WTC11 (cell line): ENCODE data around the gene SLC8A1. TPM values are rescaled to one million over a fixed set of nuclear protein-coding genes. Genes with fewer than 3 reads are reported as not detected.

ENCODE experiments used
- ATAC-seq: fragments of 200-7000 bp; cut with Tn5 transposase; 2 replicates; pipeline ENCODE4 v1.10.0; 2021; ENCODE audit warnings: mild to moderate bottlenecking, moderate library complexity
- CTCF ChIA-PET: fragments of 300-600 bp; sonication (Branson Sonifier 250); formaldehyde crosslinking; loops from one replicate; lab custom pipeline; 2021; ENCODE audit warnings: antibody characterized with exemption; lab: Charles Lee
- POLR2A ChIA-PET: fragments of 350-600 bp; sonication (Branson Sonifier 250); formaldehyde crosslinking; loops from one replicate; lab custom pipeline; 2021; ENCODE audit warnings: antibody characterized with exemption; lab: Charles Lee
- DNase-seq: peaks from one replicate; pipeline ENCODE4 v3.0.0; 2021; ENCODE audit warnings: low spot score
- H3K27ac Mint-ChIP-seq: 2 replicates; pipeline ENCODE4 v1.8.0; 2021; ENCODE audit warnings: mixed read lengths
- H3K27me3 Mint-ChIP-seq: 2 replicates; pipeline ENCODE4 v1.8.0; 2021; ENCODE audit warnings: low read depth, mild to moderate bottlenecking, moderate library complexity, mixed read lengths
- H3K36me3 Mint-ChIP-seq: 2 replicates; pipeline ENCODE4 v1.8.0; 2021; ENCODE audit warnings: mixed read lengths
- H3K4me1 Mint-ChIP-seq: 2 replicates; pipeline ENCODE4 v1.8.0; 2022; ENCODE audit warnings: mixed read lengths
- H3K4me3 Mint-ChIP-seq: 2 replicates; pipeline ENCODE4 v1.8.0; 2021; ENCODE audit warnings: mild to moderate bottlenecking, moderate library complexity, mixed read lengths
- H3K9me3 Mint-ChIP-seq: 2 replicates; pipeline ENCODE4 v1.8.0; 2021; ENCODE audit warnings: mixed read lengths
- AFF4 ChIP-seq: sonication (generic); formaldehyde crosslinking; IDR thresholded peaks from 2 replicates; pipeline ENCODE4 v1.8.1; 2023; ENCODE audit warnings: mild to moderate bottlenecking, missing genetic modification reagents, borderline replicate concordance
- ARID4B ChIP-seq: sonication (generic); formaldehyde crosslinking; IDR thresholded peaks from 2 replicates; pipeline ENCODE4 v1.8.0; 2023; ENCODE audit warnings: missing genetic modification reagents, mild to moderate bottlenecking, borderline replicate concordance
- ATF6 ChIP-seq: sonication (generic); formaldehyde crosslinking; IDR thresholded peaks from 2 replicates; pipeline ENCODE4 v1.8.1; 2023; ENCODE audit warnings: mild to moderate bottlenecking, missing genetic modification reagents
- CTCF ChIP-seq: fragments of 200-600 bp; IDR thresholded peaks from 2 replicates; pipeline ENCODE4 v1.8.0; 2022; ENCODE audit warnings: antibody characterized with exemption
- E2F4 ChIP-seq: sonication (generic); formaldehyde crosslinking; IDR thresholded peaks from 2 replicates; pipeline ENCODE4 v1.8.1; 2022; ENCODE audit warnings: low read depth, mild to moderate bottlenecking, moderate library complexity, missing genetic modification reagents, borderline replicate concordance
- GABPB1 ChIP-seq: sonication (generic); formaldehyde crosslinking; IDR thresholded peaks from 2 replicates; pipeline ENCODE4 v1.8.1; 2023; ENCODE audit warnings: mild to moderate bottlenecking, missing genetic modification reagents
- SP1 ChIP-seq: sonication (generic); formaldehyde crosslinking; conservative IDR thresholded peaks from 2 replicates; pipeline ENCODE4 v1.8.1; 2022; ENCODE audit warnings: missing genetic modification reagents
- USF1 ChIP-seq: sonication (generic); formaldehyde crosslinking; IDR thresholded peaks from 2 replicates; pipeline ENCODE4 v1.8.0; 2022; ENCODE audit warnings: mild to moderate bottlenecking, missing genetic modification reagents
- ZNF219 ChIP-seq: sonication (generic); formaldehyde crosslinking; IDR thresholded peaks from 2 replicates; pipeline ENCODE4 v1.8.0; 2023; ENCODE audit warnings: missing genetic modification reagents, mild to moderate bottlenecking, borderline replicate concordance
- ZNF317 ChIP-seq: sonication (generic); formaldehyde crosslinking; IDR thresholded peaks from 2 replicates; pipeline ENCODE4 v1.8.1; 2023; ENCODE audit warnings: low read depth, mild to moderate bottlenecking, moderate library complexity, missing genetic modification reagents, borderline replicate concordance
- total RNA-seq: library from RNA; stranded (reverse); gene quantifications from 3 replicates; pipeline ENCODE4 v1.2.3, GENCODE V29; 2021

Gene SLC8A1
- total RNA-seq, 1 experiment from 2014 or later: 2.6 TPM

GRCh38 chr2:40276076-40276475 is 175.8 kb downstream of the SLC8A1 start:
- POLR2A ChIA-PET: no interaction called here
- CTCF ChIA-PET: no interaction called here
- Mint-ChIP-seq H3K9me3 (no peaks in the 10 kb centered on the region), H3K4me1 (peaks cover 12% of the 10 kb centered on the region), H3K4me3 (no peak overlapping the region), H3K27me3 (no peaks in the 10 kb centered on the region), H3K27ac (no peak overlapping the region), H3K36me3 (no peaks in the 10 kb centered on the region)
- ATAC-seq (no peak), DNase-seq (no peak)
- TF ChIP-seq ATF6 (no peak), SP1 (CRISPR knock-in tag) (no peak), ZNF317 (CRISPR knock-in tag) (no peak), ZNF219 (CRISPR knock-in tag) (no peak), ARID4B (CRISPR knock-in tag) (no peak), GABPB1 (no peak)

- no peak for DNase-seq
- TF ChIP-seq CTCF (no peak), ZNF219 (CRISPR knock-in tag) (no peak), AFF4 (CRISPR knock-in tag) (no peak), ARID4B (CRISPR knock-in tag) (no peak), USF1 (CRISPR knock-in tag) (no peak), E2F4 (CRISPR knock-in tag) (no peak)
- CTCF ChIA-PET: interaction anchor here (0.6 kb wide), 1 partner anchor 30 kb away, joined by 3 read pairs; no protein-coding TSS in a partner anchor
- no peaks in the 10 kb centered on the region for H3K9me3 Mint-ChIP-seq
- H3K4me1 Mint-ChIP-seq: peaks cover 12% of the 10 kb centered on the region
- POLR2A ChIA-PET: no interaction called here
- no peak overlapping the region for H3K4me3 Mint-ChIP-seq
- no peak overlapping the region for H3K27ac Mint-ChIP-seq
- ATAC-seq: no peak
- no peaks in the 10 kb centered on the region for H3K36me3 Mint-ChIP-seq
- no peaks in the 10 kb centered on the region for H3K27me3 Mint-ChIP-seq
Measured at GRCh38 chr2:40274270-40274669, 177.6 kb downstream of the SLC8A1 start.
